HUDEP-2 (cell line): ENCODE measurements around the gene MT1F.

Experiments
- DNase-seq, 76 experiments: peaks; one replicate each; lab custom pipeline; 2025; ENCODE audit not compliant: unreplicated experiment in 76 of 76; lab: John Stamatoyannopoulos, UW

MT1F gene

DNA sequence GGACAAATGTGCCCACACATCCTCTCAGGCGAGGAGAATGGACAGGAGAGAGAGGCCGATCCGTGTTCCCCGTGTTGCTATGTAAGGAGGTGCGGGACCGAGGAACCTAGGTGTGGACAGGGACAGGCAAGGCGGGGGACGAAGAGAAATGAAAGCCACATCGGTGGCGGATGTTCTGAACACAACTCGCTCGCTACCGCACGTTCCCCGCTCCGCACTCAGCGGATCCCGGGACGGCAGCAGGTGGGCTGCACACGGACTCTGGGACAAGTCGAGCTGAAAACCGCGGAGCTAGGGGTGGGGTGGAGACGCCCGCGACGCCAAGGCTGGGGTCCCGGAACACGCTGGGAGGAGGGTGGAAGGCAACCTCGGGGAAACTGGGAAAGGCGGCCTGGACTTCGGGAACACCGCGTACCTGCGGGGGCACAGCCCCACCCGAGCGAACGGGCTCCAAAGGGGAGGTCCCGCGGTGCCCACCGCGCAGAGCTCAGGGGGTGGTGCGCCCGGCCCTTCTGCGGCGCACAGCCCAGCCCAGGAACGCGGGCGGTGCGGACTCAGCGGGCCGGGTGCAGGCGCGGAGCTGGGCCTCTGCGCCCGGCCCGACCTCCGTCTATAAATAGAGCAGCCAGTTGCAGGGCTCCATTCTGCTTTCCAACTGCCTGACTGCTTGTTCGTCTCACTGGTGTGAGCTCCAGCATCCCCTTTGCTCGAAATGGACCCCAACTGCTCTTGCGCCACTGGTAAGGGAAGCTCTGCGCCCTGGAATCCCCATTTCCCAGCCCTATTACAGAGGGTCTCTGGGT is 32.4 kb upstream of the MT1F start, which contains the start of gene MT1E:
TSS of gene MT1E (plus strand) at position 642 of the 803 bp plus-strand sequence. CDS start at position 713, 71 bp downstream.
- peak in 4 of 76 experiments; percentile 13 to 40 (median 20) for DNase-seq

DNA sequence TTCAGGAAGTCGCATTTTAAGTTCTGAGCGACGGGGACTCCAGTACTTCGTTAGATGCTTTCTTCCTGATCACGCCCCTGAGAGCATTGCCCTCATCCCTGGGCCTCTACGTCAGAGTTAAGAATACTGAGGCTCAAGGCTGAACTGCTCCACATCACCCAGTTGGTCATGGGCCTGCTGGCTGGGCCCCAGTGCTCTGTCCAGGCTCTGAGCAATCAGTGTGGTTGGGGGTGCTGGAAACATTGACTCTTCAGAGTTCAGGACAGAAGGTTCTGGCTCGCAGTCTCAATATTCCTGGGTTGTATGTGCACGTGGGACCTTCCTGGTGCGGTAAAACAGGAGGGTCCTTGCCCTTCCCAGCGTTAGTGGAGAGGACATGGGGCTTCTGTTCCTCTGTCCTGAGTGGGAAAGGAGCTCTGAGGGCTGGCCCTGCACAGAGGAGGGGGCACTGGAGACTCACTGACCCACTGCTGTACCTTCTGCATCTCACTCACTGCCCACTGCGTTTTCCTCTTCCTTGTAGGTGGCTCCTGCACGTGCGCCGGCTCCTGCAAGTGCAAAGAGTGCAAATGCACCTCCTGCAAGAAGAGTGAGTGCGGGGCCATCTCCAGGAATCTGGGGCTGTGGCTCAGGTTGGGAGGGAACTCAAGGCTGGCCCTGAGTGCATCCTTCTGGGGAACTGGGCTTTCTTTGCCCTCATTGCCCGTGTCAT is 31.7 kb upstream of the MT1F start:
- DNase-seq, result no peak

DNA sequence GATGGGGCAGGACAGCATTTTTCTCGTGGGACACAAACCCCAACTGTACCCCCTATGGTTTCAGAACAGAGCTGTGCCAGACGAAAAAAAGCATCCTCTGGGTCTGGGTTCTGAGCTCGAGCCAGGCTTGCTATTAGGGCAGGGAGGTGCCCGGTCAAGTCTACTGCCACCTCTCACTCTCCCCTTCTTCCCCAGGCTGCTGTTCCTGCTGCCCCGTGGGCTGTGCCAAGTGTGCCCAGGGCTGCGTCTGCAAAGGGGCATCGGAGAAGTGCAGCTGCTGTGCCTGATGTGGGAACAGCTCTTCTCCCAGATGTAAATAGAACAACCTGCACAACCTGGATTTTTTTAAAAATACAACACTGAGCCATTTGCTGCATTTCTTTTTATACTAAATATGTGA is 31.1 kb upstream of the MT1F start:
- no peak for DNase-seq

DNA sequence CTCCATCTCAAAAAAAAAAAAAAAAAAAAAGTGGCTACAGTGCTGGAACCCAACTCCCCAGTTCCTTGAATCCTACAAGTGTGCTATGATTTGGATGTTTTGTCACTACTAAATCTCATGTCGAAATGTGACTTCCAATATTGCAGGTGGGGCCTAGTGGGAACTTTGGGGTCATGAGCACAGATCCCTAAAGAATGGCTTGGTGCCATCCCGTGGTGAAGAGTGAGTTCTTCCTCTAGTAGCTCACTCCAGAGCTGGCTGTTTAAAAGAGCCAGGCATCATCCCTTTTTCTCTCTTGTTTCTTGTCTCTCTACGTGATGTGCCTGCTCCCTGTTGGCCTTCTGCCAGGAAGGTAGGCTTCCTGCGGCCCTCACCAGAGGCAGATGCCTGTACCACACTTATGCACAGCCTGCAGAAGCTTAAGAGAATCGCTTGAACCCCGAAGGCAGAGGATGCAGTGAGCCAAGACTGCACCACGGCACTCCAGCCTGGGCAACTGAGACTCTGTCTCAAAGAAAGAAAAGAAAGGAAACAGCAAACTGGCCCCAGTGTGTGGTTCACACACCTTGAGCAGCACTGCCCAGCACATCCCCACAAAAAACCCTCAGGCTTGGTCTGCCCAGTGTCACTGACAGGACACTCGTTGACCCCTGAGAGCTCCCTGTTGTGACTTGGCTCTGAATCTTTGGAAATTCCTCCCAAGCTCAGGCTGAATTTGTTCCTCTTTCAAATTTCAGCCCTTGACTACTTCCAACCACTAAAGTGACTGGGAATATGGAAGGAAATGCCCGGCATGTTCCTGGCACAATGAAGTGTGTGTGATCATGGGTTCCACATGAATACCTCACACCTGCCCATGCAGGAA is 29.0 kb upstream of the MT1F start:
- DNase-seq, result no peak

DNA sequence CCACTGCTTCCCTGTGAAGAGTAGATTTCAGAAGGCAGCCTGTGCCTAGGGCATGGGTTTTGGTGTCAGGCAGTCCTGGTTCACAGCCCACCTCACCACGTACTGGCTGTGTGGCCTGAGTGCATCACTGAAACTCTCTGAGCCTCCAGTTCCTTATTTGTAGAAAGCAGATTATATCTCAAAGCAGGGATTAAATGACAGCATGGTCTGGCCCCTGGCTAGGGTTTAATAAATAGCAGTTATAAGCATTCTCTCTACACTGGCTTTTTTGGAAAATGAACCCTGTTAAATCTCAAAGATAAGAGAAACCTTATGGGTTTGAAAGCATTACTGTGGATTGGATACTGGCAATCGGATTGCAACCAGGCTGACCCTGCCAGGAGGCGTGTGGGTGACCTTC is 28.2 kb upstream of the MT1F start:
- no peak for DNase-seq

DNA sequence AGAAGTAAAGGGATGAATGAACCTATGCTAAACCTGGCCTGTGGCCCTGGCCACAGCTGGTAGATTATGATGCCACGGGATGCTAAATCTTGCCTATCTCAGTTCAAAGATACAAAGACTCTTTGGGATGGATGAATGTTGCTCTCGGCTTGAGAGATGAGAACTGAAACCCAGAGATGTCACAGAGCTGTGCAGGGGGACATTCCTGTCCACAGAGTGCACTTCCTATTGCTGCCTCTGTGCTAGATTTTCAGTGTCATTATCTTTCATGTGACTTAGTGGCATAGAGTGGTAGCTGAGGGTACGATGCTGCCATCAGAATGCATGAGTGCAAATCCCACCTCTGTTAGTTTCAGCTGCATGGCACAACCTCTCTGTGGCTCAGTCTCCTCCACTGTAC is 27.6 kb upstream of the MT1F start:
- no peak for DNase-seq

DNA sequence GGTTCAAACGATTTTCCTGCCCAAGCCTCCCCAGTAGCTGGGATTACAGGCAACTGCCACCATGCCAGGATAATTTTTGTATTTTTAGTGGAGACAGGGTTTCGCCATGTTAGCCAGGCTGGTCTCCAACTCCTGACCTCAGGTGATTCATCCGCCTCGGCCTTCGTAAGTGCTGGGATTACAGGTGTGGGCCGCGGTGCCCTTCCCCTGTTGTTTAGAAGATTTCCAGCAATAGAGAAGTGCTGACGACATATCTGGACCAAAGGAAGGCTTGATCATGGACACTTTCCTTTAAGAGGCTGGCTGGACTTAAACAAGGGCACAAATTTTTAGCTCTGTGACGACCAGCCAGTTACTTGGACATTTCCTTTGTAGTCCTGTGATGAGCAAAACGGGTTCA is 26.6 kb upstream of the MT1F start:
- no peak for DNase-seq

DNA sequence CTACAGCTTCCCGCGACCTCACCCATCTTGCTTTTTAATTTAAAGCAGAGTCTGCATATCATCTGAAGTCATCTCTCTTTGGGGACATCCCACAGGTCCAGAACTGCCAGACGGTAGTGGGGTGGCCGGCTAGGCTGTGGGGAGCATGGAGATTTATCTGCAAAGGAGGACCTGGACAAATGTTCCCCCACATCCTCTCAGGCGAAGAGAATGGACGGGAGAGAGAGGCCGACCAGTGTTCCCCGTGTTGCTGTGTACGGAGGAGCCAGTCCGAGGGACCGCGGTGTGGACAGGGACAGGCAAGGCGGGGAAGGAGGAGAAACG is 26.0 kb upstream of the MT1F start:
- DNase-seq, result no peak

DNA sequence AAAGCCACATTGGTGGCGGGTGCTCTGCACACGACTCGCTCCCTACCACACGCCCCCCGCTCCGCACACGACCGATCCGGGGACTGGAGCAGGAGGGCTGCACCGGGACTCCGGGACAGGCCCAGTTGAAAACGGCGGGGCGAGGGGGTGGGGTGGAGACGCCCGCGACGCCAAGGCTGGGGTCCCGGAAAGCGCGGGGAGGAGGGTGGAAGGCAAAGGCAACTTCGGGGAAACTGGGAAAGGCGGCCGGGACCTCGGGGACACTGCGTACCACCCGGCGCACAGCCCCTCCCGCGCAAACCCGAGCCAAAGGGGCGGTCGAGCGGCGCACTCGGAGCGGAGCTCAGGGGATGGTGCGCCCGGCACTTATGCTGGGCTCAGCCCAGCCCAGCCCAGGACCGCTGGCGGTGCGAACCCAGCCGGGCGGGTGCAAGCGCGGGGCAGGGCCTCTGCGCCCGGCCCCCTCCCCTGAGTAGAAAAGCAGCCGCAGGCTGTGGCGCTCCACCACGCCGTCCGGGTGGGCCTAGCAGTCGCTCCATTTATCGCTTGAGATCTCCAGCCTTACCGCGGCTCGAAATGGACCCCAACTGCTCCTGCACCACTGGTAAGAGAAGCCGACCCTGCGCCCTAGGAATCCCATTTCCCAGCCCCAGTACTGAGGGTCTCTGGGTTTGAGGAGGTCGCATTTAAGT is 25.5 kb upstream of the MT1F start, which contains the start of gene MT1M:
TSS of gene MT1M (plus strand) at position 504 of the 692 bp plus-strand sequence. CDS start at position 577, 73 bp downstream.
- DNase-seq, result no peak

DNA sequence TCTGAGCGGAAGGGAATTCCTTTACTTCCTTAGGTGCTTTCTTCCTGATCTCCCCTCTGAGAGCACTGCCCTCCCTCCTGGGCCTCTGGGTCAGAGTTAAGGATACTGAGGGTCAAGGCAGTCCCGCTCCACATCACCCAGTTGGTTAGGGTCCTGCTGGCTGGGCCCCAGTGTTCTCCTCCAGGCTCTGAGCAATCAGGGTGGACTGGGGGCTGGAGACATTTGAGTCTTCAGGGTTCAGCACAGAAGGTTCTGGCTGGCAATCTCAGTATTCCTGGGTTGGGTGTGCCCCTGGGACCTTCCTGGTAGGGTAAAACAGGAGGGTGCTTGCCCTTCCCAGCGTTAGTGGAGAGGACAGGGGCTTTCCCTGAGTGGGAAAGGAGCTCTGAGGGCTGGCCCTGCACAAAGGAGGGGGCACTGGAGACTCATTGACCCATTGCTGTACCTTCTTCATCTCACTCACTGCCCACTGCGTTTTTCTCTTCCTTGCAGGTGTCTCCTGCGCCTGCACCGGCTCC is 24.9 kb upstream of the MT1F start:
- DNase-seq, result no peak

DNA sequence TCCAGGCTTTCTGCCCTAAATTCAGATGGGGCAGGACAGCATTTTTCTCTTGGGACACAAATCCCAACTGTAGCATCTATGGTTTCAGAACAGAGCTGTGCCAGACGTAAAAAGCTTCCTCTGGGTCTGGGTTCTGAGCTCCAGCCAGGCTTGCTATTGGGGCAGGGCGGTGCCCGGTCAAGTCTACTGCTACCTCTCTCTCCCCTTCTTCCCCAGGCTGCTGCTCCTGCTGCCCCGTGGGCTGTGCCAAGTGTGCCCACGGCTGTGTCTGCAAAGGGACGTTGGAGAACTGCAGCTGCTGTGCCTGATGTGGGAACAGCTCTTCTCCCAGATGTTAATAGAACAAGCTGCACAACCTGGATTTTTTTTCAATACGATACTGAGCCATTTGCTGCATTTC is 24.2 kb upstream of the MT1F start:
- no peak for DNase-seq

DNA sequence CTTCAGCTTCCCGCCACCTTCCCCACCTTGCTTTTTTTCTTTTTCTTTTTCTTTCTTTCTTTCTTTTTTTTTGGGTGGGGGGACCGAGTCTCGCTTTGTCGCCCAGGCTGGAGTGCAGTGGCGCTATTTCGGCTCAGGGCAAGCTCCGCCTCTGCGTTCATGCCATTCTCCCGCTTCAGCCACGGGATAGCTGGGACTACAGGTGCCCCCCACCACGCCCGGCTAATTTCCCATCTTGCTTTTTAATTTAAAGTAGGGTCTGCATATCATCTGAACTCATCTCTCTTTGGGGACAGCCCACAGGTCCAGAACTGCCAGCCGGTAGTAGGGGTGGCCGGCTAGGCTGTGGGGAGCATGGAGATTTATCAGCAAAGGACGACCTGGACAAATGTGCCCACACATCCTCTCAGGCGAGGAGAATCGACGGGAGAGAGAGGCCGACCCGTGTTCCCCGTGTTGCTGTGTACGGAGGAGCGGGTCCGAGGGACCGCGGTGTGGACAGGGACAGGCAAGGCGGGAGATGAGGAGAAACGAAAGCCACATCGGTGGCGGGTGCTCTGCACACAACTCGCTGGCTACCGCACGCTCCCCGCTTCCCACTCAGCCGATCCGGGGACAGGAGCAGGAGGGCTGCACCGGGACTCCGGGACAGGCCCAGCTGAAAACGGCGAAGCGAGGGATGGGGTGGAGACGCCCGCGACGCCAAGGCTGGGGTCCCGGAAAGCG is 22.9 kb upstream of the MT1F start:
- no peak for DNase-seq

DNA sequence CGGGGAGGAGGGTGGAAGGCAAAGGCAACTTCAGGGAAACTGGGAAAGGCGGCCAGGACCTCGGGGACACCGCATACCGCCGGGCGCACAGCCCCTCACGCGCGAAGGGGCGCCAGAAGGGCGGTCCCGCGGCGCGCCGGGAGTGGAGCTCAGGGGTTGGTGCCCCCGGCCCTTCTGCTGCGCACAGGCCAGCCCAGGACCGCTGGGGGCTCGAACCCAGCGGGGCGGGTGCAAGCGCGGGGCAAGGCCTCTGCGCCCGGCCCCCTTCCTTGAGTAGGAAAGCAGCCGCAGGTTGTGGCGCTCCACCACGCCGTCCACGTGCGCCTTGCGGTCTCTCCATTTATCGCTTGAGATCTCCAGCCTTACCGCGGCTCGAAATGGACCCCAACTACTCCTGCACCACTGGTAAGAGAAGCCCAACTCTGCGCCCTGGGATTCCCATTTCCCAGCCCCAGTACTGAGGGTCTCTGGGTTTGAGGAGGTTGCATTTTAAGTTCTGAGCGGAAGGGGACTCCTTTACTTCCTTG is 22.3 kb upstream of the MT1F start:
- DNase-seq, result no peak

DNA sequence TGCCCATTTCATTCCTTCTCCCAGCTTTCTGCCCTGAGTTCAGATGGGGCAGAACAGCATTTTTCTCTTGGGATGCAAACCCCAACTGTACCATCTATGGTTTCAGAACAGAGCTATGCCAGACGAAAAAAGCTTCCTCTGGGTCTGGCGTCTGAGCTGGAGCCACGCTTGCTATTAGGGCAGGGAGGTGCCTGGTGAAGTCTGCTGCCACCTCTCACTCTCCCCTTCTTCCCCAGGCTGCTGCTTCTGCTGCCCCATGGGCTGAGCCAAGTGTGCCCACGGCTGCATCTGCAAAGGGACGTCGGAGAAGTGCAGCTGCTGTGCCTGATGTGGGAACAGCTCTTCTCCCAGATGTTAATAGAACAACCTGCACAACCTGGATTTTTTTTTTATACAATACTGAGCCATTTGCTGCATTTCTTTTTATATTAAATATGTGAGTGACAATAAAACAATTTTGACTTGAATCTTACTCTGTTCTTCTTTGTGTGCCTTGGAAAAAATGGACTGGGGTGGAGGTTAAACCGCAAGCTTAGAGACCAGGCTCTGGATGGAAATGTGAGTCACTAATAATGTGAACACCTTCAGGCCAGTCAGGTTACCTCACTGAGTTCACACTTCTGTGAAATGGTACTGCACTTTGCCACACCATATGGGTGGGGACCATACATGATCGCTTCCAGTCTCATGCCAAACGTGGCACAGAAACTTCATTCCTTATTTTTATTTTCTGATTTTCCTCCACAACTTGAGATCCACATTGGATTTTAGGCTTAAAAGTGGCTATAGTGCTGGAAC is 20.9 kb upstream of the MT1F start:
- DNase-seq, result no peak

DNA sequence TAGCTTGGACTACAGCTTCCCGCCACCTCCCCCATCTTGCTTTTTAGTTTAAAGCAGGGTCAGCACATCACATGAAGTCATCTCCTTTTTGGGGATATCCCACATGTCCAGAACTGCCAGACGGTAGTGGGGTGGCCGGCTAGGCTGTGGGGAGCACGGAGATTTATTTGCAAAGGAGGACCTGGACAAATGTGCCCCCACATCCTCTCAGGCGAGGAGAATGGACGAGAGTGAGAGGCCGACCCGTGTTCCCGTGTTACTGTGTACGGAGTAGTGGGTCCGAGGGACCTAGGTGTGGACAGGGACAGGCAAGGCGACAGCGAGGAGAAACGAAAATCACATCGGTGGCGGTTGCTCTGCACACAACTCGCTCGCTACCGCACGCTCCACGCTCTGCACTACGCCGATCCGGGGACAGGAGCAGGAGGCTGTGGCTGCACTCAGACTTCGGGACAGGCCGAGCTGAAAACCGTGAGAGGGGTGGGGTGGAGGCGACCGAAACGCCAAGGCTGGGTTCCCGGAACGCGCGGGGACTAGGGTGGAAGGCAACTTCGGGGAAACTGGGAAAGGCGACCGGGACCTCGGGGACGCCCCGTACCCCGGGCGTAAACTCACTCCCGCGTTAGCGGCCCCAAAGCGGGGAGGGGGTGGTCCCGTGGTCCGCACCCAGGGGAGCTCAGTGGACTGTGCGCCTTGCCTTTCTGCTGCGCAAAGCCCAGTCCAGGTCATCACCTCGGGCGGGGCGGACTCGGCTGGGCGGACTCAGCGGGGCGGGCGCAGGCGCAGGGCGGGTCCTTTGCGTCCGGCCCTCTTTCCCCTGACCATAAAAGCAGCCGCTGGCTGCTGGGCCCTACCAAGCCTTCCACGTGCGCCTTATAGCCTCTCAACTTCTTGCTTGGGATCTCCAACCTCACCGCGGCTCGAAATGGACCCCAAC is 19.7 kb upstream of the MT1F start, which contains the start of gene MT1A:
TSS of gene MT1A (plus strand) at position 853 of the 937 bp plus-strand sequence. CDS start at position 926, 73 bp downstream.
- DNase-seq, result no peak

DNA sequence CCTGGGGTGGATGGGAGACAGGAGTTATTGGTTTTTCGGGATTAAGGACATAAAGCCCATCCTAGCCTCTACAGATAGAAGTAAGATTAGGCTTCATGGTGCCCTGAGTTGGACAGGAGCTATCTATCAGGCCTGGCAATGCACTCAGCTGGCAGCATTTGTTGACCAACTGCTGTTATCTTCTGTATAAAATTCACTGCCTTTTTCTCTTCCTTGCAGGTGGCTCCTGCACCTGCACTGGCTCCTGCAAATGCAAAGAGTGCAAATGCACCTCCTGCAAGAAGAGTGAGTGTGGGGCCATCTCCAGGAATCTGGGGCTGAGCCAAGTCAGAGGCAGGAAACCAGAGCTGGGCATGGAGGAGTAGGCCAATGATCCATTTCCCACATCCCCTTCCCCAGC is 18.7 kb upstream of the MT1F start:
- no peak for DNase-seq

DNA sequence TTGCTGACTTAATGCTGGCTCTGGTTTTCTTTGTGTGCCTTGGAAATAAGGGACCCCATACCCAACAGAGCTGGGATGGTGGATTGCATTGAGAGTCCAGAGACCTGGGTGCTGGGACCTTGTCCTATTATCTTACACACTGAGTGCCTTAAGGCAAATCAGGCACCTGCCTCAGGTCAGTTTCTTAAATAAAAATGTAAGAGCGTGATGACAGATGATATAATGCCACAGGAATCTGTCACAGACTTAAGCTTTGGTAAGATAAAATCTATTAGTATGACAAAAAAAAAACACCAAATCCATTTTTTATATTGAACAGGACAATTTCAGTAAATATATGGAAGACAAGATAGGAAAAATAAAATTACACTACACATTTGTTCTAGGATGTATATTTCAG is 17.7 kb upstream of the MT1F start:
- DNase-seq, result no peak

DNA sequence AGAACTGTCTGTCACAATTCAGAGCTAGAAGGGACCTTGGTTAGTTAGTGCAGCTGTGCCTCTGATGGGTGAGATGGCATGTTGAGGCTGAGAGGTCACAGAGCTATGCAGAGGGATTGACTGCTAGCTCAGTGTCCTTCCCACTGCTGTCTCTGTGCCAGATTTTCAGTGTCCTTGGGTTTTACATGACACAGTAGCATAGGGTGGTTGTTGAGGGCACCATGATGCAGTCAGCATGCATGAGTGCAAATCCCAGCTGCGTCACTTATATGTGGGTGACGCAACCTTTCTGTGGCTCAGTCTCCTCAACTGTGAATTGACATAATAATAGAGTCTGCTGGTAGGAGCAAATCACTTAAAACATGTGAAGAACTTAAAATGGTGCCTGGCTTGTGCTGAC is 16.6 kb upstream of the MT1F start:
- no peak for DNase-seq
